GM20431 (cell line): ENCODE results near the gene DCHS2.
"Not testable (repeated sequence)": the region's sequence is repeated elsewhere in the genome, so short reads cannot be mapped to it uniquely, and the experiment has no call there.

ENCODE experiments used
- in situ Hi-C: fragments of 300-500 bp; cut with MseI, MboI; formaldehyde crosslinking; loops from one replicate; pipeline ENCODE4 v1.15.0; 2020; ENCODE audit warnings: low sequenced_read_pairs; ENCODE audit not compliant: unreplicated experiment

The DCHS2 gene

DNA sequence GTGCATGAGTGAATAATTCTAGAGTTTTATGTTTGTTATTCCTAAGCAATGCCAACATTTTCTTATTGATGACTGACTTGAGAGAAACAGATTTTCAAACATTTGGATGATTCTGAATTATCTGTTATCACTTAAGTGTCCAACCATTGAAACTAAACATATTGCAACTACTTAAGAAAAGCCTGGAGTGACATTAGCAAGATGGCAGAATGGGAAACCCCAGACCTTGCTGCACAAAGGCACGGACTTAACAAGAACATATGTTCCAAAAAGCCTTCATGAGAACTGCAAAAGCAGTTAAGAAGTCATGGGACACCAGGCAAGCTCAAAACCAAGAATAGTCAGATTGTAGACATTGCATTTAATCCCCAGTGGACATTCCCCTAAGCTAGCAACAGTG is 215.1 kb downstream of the DCHS2 start:
- in situ Hi-C loops = no loop called here

DNA sequence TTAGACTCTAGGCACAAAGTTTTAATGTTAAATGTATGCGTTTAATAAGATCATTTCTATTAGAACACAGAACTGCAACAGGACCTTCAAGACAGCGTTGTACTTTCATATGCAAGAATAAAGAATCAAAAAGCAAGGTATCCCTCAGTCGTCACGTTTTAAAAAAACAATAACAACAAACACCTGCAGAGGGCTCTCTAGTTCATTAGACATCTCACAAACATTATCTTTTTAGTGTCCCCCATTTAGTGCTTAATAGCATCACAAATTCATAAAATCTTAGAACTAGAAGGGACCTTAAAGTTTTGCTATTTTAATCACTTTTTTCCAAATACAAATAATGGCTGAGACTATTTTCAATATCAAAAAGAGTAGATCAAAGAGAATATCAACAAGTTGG is 236.6 kb downstream of the DCHS2 start:
- in situ Hi-C loops = no loop called here

DNA sequence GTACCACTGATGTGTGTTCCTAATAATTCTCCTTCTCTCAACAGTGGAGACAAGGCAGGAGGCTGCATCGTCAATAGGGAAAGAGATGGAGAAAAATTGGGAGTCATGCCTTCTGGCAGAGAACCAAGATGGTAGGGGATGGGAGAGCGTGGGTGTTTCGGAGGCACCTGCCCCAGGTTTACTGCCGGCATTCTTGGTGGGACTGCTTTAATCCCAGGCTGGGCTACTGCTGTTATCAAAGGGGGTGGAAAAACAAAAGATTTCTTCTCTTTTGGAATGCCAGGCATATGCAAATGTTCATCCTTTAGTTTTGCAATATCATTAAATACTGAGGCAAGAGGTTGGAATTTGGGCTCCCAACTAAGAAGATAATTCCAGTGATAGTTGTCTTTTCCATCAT is 257.0 kb downstream of the DCHS2 start:
- in situ Hi-C loops = no loop called here

DNA sequence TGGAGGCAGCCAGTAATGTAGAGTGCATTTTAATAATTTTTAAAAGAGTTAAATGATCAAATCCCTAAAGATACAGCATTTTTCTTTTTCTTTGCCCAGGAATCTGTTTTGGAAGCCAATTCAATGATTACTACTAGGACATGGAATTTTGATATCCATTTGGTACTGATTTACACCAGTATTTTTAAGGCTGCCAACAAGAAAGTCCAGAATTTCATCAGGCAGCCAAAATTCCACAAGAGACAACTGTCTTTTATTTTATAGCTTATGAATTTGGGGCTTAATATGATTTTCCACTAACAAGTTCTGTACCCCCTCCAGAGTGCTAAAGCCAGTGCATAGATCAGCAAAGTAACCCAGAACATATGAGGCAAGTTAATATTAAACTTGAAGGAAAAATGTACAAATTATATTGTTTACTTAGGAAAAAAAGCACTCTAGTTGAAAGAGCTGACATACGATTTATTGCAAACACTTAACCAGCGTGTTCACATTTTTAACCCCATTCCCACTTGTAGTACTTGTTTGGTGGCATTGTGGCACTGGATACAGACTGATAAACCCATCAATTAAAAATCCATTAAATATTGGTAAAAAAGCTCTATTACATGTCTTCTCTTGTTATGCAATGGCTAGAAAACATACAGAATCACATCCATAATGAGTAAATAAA is 259.7 kb downstream of the DCHS2 start:
- in situ Hi-C loops = no loop called here

DNA sequence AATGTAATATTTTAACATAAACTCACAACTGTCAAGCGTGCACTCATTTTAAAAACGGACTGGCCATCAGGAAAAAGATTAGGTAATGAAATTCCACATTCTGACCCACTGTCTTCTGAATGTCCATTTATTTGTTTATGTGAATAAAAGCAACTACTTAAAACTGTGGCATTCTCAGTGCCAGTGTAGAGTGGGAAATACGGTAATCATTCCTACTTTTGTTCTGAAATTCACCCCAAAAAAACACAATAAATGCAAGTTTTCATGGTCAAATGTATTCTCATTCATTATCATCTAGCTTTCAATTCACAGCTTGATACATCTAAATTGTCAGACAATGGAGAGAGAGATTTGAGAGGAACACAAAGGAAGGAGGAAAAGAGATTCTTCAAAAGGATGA is 260.9 kb downstream of the DCHS2 start:
- in situ Hi-C loops = no loop called here

DNA sequence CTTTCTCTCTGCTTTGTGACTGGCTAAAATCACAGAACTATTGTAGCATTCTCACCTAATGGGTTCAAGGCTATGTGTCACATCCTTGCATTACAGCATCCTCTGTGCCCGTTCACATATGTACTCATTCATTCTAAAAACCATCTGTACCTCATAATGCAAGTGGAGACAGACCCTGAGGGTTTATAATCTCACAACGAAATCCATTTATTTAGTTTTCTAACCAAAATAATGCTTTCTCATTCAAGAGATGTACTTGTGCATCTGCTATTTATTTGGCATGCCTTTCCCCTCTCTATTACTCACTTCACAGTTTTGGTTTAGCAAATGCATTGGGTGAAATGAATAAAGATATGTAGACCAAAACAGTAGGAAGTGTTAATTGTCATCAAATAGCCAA is 261.5 kb downstream of the DCHS2 start:
- in situ Hi-C loops = no loop called here

DNA sequence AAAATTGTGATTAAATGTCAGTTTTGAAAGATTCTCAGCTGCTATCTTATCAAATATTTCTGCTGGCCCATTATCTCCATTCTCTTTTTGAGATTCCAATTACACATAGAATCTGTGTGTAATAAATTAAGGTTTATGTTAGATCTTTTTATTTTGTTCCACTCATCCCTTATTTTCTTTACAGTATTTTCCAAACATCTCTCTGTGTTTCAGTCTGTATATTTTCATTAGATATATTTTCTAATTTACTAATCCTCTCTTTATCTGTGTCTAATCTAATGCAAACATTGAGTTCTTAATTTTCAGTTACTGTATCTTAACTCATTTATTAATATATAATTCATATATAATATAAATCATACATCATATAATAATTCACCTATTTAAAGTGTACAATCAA is 268.7 kb downstream of the DCHS2 start:
- in situ Hi-C loops = no loop called here

DNA sequence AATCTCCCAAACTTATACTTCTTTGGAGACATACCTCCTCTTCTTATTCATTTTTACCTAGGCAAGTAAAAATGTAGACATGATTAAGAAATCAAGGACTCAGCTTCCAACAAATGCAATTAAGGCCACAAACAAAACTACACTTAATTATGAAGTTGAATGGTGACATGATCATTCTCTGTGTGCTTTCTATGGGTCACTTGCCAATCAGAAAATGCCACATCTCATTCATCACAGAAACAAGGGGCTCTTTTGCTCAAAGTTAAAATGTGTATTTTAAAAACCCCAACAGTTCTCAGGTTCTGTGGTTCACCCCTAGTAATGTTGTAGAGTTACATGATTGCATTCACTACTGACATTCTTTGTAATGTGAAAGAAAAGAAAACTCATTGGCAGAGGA is 273.5 kb downstream of the DCHS2 start:
- in situ Hi-C loops = no loop called here

DNA sequence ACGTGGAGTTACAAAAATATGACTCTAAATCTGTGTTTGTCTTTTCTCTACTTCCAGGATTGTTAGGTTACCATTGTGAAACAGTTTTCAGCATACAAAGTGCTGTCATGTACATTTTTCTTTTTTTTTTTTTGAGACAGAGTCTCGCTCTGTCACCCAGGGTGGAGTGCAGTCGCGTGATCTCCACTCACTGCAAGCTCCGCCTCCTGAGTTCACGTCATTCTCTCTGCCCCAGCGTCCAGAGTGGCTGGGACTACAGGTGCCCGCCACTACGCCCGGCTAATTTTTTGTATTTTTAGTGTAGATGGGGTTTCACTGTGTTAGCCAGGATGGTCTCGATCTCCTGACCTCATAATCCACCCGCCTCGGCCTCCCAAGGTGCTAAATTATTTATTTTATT is 274.2 kb downstream of the DCHS2 start:
- in situ Hi-C loops = not testable (repeated sequence)

DNA sequence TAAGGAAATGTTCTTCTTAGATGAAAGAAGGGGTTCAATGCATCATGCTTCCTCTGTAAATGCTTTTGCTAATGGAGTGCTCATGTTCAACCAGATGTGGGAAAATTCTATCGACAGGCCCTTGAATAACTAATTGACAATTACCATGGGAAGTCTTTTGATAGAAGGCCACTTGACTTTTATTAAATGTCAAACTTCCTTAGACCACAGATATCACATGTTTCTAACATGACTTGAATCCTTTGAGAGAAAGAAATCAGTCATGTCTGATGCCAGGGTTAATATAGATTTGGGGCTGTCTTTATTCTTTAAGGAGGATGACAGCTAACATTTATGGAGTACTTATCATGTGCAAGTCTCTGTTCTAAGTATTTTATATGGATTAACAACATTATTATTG is 280.1 kb downstream of the DCHS2 start:
- in situ Hi-C loops = no loop called here

DNA sequence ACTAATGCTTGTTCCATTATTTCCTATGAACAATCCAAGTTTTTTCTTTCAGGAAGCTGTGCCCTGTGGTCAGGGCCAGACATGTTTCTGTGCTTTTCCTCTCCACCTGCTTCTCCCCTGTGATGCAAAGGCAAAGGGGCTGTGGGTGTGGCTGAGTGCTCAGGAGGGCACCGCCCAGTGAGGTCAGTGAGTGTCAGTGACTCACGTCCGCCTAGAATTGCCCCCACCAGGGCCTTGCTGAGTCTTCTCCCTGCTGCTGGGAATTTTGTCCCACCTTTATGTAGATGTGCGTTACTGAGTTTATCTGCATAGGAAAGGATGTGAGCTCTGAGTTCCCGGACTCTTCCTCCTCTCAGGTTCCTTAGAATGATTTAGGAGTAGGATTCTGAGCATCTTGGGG is 283.2 kb downstream of the DCHS2 start:
- in situ Hi-C loops = no loop called here

DNA sequence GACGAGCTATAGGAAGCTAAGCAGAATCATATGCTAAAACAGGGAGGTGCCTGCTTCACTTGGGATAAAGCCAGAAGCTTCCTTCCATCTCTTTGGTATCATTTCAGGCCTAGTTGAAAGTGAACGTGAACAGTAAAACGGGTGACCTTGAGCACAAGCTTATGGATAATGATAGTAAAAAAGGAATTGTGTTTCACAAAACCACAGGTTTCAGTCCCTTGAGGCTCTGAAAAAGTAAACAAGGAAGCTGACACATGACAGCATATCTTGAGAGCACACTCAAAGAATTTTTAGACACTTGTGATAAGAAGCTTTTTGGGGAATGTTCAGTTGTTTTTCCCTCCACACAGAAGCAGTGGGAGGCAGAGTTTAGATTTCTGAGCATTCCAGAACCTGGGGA is 286.1 kb downstream of the DCHS2 start:
- in situ Hi-C loops = no loop called here

DNA sequence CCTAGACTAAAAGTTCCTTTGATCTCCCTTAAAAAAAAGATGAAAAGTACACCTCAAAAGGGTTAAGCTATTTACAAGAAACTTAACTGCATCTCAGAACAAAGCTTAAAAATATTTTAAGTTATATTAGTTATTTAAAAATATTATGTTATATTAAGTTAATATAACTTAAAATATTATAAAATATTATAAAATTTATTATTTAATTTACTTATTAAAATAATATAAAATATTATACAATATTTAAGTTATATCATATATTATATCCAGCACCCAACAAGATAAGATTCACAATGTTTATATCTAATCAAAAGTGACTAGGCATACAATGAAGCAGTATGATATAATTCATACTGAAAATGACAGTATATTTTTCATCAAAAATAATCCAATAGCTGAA is 296.9 kb downstream of the DCHS2 start:
- in situ Hi-C loops = no loop called here

DNA sequence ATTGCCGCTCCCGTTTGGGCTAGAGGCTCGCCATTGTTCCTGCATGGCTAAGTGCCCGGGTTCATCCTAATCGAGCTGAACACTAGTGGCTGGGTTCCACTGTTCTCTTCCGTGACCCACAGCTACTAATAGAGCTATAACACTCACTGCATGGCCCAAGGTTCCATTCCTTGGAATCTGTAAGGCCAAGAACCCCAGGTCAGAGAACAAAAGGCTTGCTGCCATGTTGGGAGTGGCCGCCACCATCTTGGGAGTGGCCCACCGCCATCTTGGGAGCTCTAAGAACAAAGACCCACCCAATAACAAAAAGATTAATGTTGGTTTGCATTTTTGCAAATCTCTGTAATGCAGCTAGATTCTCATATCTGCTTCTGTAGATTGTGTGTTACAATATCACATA is 299.0 kb downstream of the DCHS2 start:
- in situ Hi-C loops = no loop called here

DNA sequence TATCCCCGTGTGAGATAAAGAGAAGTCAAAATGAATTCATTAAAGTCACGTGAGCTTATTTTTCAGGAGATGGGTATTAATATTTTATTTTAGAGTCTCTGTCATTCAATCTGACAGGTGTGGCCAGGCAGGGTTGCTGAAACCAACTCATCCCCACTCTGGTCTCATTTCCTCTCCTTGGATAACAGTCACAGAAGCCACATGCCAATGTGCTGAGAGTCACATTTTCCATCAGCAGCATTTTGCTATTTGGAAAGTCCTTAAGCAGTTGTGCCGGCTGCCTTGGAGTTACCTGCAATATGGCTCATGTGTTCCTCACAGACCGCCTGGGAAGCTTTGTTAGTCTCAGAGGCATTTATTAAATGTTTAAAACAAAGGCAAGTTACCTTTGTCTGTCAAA is 302.3 kb downstream of the DCHS2 start:
- in situ Hi-C loops = no loop called here

DNA sequence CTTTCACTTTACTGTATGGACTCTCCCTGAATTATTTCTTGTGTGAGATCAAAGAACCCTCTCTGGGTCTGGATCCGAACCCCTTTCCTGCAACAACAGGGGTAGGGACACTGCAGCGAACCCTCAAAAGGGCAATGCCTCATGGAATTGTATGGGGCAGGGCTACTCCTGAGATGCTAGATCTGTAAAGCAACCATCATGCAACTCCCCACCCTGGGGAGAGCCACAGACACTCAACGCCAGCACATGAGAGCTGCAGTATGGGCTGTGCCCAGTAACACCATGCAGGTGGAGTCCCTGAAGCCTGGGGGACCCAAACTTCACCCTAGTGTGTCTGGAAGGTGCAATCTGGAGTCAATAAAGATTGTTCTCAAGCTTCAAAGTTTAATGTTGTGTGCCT is 304.7 kb downstream of the DCHS2 start:
- in situ Hi-C loops = no loop called here

DNA sequence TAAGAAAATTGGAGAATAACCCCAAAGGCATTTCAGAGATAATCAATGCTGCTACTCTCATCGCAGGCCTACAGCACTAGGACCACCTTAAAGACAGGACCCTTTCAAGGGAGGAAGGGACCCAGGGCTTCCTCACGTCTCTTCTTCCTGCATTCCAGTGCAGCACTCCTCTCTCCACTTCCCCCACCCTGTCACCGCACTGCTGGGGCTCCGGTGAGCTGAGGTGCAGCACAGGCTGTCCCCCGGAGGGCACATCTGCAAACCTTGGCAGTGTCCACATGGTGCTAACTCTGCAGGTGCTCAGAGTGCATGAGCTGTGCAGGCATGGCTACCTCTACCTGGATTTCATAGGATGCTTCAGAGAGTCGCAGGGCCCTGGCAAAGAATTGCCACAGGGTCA is 305.6 kb downstream of the DCHS2 start:
- in situ Hi-C loops = no loop called here

DNA sequence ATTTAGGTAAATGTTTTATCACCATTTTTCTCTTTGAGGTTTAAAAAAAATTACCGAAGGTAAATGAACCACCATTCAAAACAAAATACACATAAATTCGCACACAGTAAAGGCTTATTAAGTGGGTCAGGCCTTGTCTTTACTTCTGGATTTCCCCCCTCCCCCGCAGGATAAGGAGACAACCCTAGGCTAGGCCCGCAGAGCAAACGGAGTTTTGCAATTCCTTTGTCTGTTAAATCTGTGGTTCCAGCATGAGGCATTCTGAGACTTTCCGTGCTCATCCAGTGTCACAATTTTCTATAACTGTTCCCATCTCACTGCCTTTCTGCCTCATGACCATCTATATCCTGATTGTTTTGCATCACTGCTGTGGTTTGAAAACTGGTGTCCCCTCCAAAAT is 307.4 kb downstream of the DCHS2 start:
- in situ Hi-C loops = no loop called here

DNA sequence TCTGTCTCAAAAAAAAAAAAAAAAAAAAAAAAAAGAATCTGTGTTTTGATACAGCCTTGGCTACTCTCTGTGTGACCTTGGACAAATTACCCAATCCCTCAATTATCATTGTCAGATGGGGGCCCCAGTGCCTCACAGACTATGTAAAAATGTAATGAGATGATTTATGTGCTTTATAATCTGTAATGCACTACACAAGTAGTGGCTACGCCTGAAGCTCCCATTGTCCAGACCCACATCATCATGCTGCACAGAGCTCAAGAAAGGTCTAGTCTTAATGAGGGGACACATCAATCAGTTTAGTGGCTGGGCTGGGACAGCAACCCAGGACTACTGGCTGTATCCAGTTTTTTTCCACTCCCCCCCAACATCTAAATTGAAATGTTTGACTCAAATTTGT is 308.3 kb downstream of the DCHS2 start:
- in situ Hi-C loops = no loop called here
